CD14-positive monocyte (primary cell): ENCODE data around the gene TMEM234. TPM values are rescaled to one million over a fixed set of nuclear protein-coding genes. Genes with fewer than 3 reads are reported as not detected.

Experiments
- DNase-seq, 3 donors: peaks; one replicate each; pipeline ENCODE4 v3.0.0-alpha.2; 2011 to 2022
- H2AFZ ChIP-seq: 2 replicates; pipeline ENCODE4 v1.6.0; 2012; ENCODE audit warnings: mild to moderate bottlenecking, low read depth, low read length, inconsistent platforms; ENCODE audit not compliant: insufficient read depth, poor library complexity, severe bottlenecking
- H3K27ac ChIP-seq, 2 donors: 1 replicate in 1 of 2; 2 replicates in 1 of 2; pipeline ENCODE4 v1.5.1; 2012 to 2013; ENCODE audit warnings: low read length in 2 of 2, control low read depth in 1 of 2, inconsistent platforms in 1 of 2, low read depth in 1 of 2, mild to moderate bottlenecking in 1 of 2
- H3K27me3 ChIP-seq, 2 donors: one replicate each; pipeline versions ENCODE4 v1.6.0 to v1.6.1; 2011 to 2013; ENCODE audit warnings: low read length in 2 of 2; ENCODE audit not compliant: control insufficient read depth in 2 of 2, insufficient read depth in 2 of 2
- H3K36me3 ChIP-seq, 2 donors: replicated peaks in 1 of 2; 1 replicate in 1 of 2; 2 replicates in 1 of 2; pipeline versions ENCODE4 v1.5.1 to v1.6.1; 2012 to 2013; ENCODE audit warnings: low read length in 2 of 2, control low read depth in 1 of 2, inconsistent platforms in 1 of 2, mild to moderate bottlenecking in 1 of 2; ENCODE audit not compliant: insufficient read depth in 2 of 2, control insufficient read depth in 1 of 2
- H3K4me1 ChIP-seq, 2 donors: 1 replicate in 1 of 2; 2 replicates in 1 of 2; pipeline versions ENCODE4 v1.5.1 to v1.6.1; 2012 to 2013; ENCODE audit warnings: low read length in 2 of 2, control low read depth in 1 of 2, inconsistent platforms in 1 of 2, mild to moderate bottlenecking in 1 of 2, moderate library complexity in 1 of 2; ENCODE audit not compliant: insufficient read depth in 2 of 2, control insufficient read depth in 1 of 2
- H3K4me2 ChIP-seq: replicated peaks from 2 replicates; pipeline ENCODE3; 2012; ENCODE audit warnings: low read length, moderate library complexity, mild to moderate bottlenecking; ENCODE audit not compliant: poor library complexity, severe bottlenecking; ENCODE audit errors: extremely low read depth
- H3K4me3 ChIP-seq, 3 experiments: fragments of 200-600 bp in 1 of 3; sonication (generic) in 1 of 3; replicated peaks in 1 of 3; 1 replicate in 2 of 3; 2 replicates in 1 of 3; pipeline ENCODE4 v1.5.1; 2011 to 2013; ENCODE audit warnings: low read length in 3 of 3, mild to moderate bottlenecking in 3 of 3, control low read depth in 2 of 3, low read depth in 2 of 3, inconsistent platforms in 1 of 3, moderate library complexity in 1 of 3
- H3K79me2 ChIP-seq: 2 replicates; pipeline ENCODE4 v1.6.0; 2012; ENCODE audit warnings: mild to moderate bottlenecking, control low read depth, inconsistent platforms, low read length, moderate library complexity; ENCODE audit not compliant: insufficient read depth
- H3K9ac ChIP-seq: 2 replicates; pipeline ENCODE4 v1.6.0; 2017; ENCODE audit warnings: low read length, mild to moderate bottlenecking; ENCODE audit not compliant: insufficient read depth, poor library complexity, severe bottlenecking
- H3K9me3 ChIP-seq, 2 donors: replicated peaks in 1 of 2; 1 replicate in 1 of 2; 2 replicates in 1 of 2; pipeline versions ENCODE4 v1.5.1 to v1.6.1; 2012 to 2013; ENCODE audit warnings: low read length in 2 of 2, control low read depth in 1 of 2; ENCODE audit not compliant: control insufficient read depth in 1 of 2, insufficient read depth in 1 of 2
- H4K20me1 ChIP-seq: 2 replicates; pipeline ENCODE4 v1.6.0; 2012; ENCODE audit warnings: mild to moderate bottlenecking, low read length, control low read depth, moderate library complexity; ENCODE audit not compliant: insufficient read depth
- H3K27ac Mint-ChIP-seq, 7 donors: one replicate each; pipeline ENCODE4 v1.8.0; 2020; ENCODE audit warnings: mild to moderate bottlenecking in 7 of 7, mixed read lengths in 7 of 7, moderate library complexity in 6 of 7, inconsistent platforms in 2 of 7
- H3K27me3 Mint-ChIP-seq, 3 donors: one replicate each; pipeline ENCODE4 v1.8.0; 2021 to 2022; ENCODE audit warnings: low read depth in 3 of 3, mild to moderate bottlenecking in 3 of 3, mixed read lengths in 3 of 3, moderate library complexity in 3 of 3, inconsistent platforms in 1 of 3
- H3K36me3 Mint-ChIP-seq, 2 donors: one replicate each; pipeline ENCODE4 v1.8.0; 2020; ENCODE audit warnings: mixed read lengths in 2 of 2, inconsistent platforms in 1 of 2, mild to moderate bottlenecking in 1 of 2
- H3K4me1 Mint-ChIP-seq: one replicate; pipeline ENCODE4 v1.8.0; 2020; ENCODE audit warnings: mild to moderate bottlenecking, mixed read lengths
- H3K4me3 Mint-ChIP-seq, 2 donors: one replicate each; pipeline ENCODE4 v1.8.0; 2020; ENCODE audit warnings: mild to moderate bottlenecking in 2 of 2, mixed read lengths in 2 of 2, moderate library complexity in 1 of 2
- H3K9me3 Mint-ChIP-seq, 7 donors: one replicate each; pipeline ENCODE4 v1.8.0; 2020 to 2022; ENCODE audit warnings: mixed read lengths in 7 of 7, mild to moderate bottlenecking in 6 of 7, moderate library complexity in 6 of 7, inconsistent platforms in 2 of 7
- WGBS: methylation state at CpG from one replicate; pipeline ENCODE4 v1.1.5; 2013; ENCODE audit warnings: missing lambda C conversion rate; ENCODE audit not compliant: insufficient coverage; 5-methylcytosine and 5-hydroxymethylcytosine counted together
- intact Hi-C, 2 donors: fragments of 100-400 bp; cut with micrococcal nuclease; formaldehyde crosslinking; loops; one replicate each; pipeline versions ENCODE4 v1.15.0 to v1.15.1; 2023
- polyA plus RNA-seq, 3 donors: library from polyadenylated mRNA; depleted of rRNA in 1 of 3; unstranded in 2 of 3; stranded (reverse) in 1 of 3; fragments of 300-500 nt in 2 of 3; fragments of >200 nt in 1 of 3; fragmentation: Illumina TruSeq in 2 of 3; gene quantifications; 1 replicate in 2 of 3; 2 replicates in 1 of 3; pipeline ENCODE4 v1.2.3, GENCODE V29; 2012 to 2021
- TF ChIP-seq, protein P1 (sequence below): fragments of 200-600 bp; IDR thresholded peaks from one replicate; pipeline ENCODE4 v1.8.0; 2022; ENCODE audit warnings: antibody characterized with exemption, mild to moderate bottlenecking

The TMEM234 gene
- polyA plus RNA-seq, 3 donors = 12.8 to 22.0 (median 14.5) TPM

DNA sequence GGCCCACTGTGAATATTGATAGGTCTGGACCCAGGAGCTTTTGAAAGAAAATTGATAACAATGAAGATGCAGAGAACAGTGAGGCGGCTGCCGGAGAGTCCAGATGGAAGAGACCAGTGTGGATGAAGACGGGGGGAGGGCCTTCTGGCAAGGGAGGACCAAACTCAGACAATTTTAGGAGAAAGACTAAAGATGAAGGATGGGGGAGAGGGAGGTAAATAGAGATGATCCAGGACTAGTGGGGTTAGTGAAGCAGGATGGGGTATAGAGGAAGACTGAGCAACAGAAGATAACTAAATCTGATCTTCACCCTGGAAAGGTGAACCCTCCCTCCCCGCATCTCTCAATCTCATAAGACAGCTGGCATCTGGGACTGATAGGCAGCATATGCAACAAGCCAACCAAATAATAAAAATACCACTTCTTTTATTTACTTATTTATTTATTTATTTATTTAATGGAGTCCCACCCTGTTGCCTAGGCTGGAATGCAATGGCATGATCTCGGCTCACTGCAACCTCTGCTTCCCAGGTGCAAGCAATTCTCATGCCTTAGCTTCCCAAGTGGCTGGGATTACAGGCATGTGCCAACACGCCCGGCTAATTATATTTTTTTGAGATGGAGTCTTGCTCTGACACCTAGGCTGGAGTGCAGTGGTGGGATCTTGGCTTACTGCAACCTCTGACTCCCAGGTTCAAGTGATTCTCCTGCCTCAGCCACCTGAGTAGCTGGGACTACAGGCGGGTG, 10.6 kb upstream of the TMEM234 start:
- no peak overlapping the region for H3K4me2 ChIP-seq
- H3K27ac ChIP-seq = no peak overlapping the region
- TF ChIP-seq, protein P1, sequence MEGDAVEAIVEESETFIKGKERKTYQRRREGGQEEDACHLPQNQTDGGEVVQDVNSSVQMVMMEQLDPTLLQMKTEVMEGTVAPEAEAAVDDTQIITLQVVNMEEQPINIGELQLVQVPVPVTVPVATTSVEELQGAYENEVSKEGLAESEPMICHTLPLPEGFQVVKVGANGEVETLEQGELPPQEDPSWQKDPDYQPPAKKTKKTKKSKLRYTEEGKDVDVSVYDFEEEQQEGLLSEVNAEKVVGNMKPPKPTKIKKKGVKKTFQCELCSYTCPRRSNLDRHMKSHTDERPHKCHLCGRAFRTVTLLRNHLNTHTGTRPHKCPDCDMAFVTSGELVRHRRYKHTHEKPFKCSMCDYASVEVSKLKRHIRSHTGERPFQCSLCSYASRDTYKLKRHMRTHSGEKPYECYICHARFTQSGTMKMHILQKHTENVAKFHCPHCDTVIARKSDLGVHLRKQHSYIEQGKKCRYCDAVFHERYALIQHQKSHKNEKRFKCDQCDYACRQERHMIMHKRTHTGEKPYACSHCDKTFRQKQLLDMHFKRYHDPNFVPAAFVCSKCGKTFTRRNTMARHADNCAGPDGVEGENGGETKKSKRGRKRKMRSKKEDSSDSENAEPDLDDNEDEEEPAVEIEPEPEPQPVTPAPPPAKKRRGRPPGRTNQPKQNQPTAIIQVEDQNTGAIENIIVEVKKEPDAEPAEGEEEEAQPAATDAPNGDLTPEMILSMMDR = no peak
- Mint-ChIP-seq H3K27me3 (peaks cover 0 to under 1% (median 0%) of the 10 kb centered on the region in 3 donors), H3K9me3 (no peaks in the 10 kb centered on the region), H3K36me3 (peaks cover 38 to 49% of the 10 kb centered on the region in 2 donors), H3K4me1 (no peaks in the 10 kb centered on the region), H3K4me3 (no peak overlapping the region), H3K27ac (peak overlapping the region in 3 of 7 donors; percentile 7 to 35 (median 22))
- DNase-seq = no peak
- no peaks in the 10 kb centered on the region for H3K27me3 ChIP-seq
- WGBS = 97% methylated on average over 4 of the region's 8 CpGs
- no peaks in the 10 kb centered on the region for H3K4me1 ChIP-seq
- intact Hi-C loops = no loop called here
- no peak overlapping the region for H3K9ac ChIP-seq
- no peaks in the 10 kb centered on the region for H3K79me2 ChIP-seq
- H3K36me3 ChIP-seq = peaks cover 39 to 46% of the 10 kb centered on the region in 2 donors
- H4K20me1 ChIP-seq = no peaks in the 10 kb centered on the region
- H3K9me3 ChIP-seq = no peaks in the 10 kb centered on the region
- no peak overlapping the region for H3K4me3 ChIP-seq
- H2AFZ ChIP-seq = no peak overlapping the region

DNA sequence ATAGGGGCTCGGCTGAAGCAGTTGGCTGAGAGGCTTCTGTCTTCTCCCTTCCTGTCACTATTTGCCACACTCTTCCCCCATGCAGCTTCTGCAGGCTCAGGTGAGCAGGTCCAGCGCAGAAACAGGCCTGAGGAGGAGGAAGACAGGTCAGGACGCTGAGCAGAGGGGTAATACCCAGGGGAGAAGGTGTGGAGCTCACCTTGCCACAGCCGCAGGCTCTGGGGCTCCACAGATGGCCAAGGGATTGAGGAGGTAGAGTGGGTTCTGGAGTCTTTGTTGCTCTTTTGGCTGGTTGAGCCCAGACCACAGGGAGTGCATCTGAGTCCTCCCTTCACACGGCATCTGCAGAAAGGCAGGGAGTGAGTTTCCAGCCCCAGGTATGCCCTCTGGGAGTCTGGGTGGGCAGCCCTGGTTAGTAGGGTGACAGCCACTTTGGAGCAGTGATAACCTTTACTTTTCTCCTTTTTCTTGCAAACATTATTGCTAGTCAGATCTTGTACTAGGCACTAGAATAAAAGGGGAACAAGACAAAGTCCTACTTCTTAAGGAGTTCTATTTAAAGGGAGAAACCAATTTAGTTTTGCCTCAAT, 9.8 kb upstream of the TMEM234 start:
- Histone ChIP-seq H3K36me3 (peaks cover 45 to 52% of the 10 kb centered on the region in 2 donors), H3K9ac (no peak overlapping the region), H3K9me3 (no peaks in the 10 kb centered on the region), H3K4me1 (no peaks in the 10 kb centered on the region), H2AFZ (no peak overlapping the region), H3K4me3 (no peak overlapping the region), H3K27me3 (no peaks in the 10 kb centered on the region), H3K27ac (no peak overlapping the region), H3K79me2 (no peaks in the 10 kb centered on the region), H3K4me2 (no peak overlapping the region), H4K20me1 (no peaks in the 10 kb centered on the region)
- intact Hi-C loops = no loop called here
- no peak overlapping the region for H3K4me3 Mint-ChIP-seq
- no peaks in the 10 kb centered on the region for H3K4me1 Mint-ChIP-seq
- peaks cover 0 to 2% (median 0%) of the 10 kb centered on the region in 3 donors for H3K27me3 Mint-ChIP-seq
- peaks cover 44 to 57% of the 10 kb centered on the region in 2 donors for H3K36me3 Mint-ChIP-seq
- H3K9me3 Mint-ChIP-seq = no peaks in the 10 kb centered on the region
- TF ChIP-seq, protein P1 = no peak
- DNase-seq = no peak
- WGBS = 91% methylated on average over 4 of the region's 5 CpGs
- peak overlapping the region in 2 of 7 donors; percentile 15 to 65 for H3K27ac Mint-ChIP-seq
